Activated CD4-positive, alpha-beta T cell treated with anti-CD3 and anti-CD28 coated beads, Interleukin-2, amount 50 U/mL, for 24 hours (primary cell): ENCODE measurements around the gene ENHO.

Experiments used
- DNase-seq, 2 donors: peaks; one replicate each; pipeline ENCODE4 v3.0.0-alpha.2; 2020; ENCODE audit warnings: low read depth in 1 of 2, low spot score in 1 of 2

The ENHO gene

DNA sequence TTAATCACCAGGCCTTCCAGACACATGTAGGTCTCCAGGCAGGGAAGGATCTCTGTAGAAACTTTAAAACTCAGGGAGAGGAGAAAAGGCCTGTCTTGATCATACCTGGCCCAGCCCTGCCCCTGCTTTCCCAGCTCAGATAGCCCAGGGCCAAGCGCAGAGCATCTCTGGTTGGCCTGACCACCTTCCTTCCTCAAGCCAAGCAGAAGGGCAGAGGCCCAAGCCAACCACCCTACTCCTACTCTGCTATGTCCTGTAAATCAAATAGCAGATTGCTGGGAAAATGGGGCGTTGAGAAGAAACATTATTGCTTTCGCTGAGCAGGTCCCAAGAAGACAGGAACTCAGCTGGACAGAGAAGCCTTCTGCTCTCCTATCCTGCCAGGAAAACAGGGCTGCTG is 14.3 kb downstream of the ENHO start:
- DNase-seq, result no peak

DNA sequence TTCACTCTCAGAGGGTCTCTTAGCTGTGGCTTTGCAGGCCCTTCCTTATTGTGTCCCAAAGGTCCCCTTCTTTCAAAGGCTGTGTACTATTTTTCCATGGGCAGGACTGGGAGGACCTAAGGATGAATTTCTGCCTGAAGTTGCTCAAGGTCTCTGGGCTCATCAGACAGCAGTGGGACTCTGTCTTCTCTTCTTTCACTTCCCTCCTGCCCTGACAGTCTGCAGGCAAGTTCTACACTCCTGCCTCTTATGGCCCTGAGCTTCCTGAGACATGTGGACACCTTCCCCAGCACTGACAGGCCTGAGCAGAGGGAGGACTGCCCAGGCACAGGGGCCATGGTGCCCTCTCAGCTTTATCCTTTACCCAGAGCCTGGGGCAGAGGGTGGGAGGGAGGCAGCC is 14.8 kb downstream of the ENHO start:
- no peak for DNase-seq

GRCh38 chr9:34507556-34507955 is 15.2 kb downstream of the ENHO start:
- no peak for DNase-seq

DNA sequence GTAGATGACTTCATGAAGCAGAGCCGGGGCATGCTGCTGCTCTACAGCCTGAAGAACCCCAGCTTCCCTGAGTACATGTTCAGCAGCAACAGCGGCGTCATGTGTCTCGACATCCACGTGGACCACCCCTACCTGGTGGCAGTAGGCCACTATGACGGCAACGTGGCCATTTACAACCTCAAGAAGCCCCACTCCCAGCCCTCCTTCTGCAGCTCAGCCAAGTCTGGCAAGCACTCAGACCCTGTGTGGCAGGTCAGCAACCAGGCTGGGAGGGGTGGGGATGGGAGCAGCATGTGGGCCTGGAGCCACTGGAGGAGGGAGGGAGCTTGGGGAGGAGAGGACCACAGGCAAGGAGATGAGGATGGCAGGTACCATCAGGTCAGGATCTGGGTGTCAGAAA is 16.2 kb downstream of the ENHO start:
- DNase-seq, result no peak

- no peak for DNase-seq
Measured at GRCh38 chr9:34505370-34506120, 17.2 kb downstream of the ENHO start.

- DNase-seq, result no peak
Measured at GRCh38 chr9:34503406-34503805, 19.4 kb downstream of the ENHO start.

DNA sequence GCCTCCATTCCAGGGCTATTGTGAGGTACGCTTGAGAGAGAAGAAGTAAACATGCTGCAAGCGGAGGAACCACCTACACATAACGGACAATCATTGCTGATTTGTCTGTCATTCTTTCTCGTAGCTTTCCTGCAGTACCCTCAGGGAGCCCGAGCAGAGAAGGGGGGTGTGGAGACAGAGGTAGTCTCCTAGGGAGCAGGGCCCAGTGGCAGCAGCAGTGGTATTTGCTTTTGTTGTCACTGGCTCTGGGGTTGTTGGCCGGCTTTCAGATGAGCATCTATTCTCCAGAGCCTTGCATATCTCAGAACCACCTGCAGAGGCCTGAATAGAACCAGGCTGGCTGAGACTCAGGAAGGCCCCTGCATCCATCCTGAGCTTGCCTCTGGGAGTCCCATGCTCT is 19.9 kb downstream of the ENHO start:
- no peak for DNase-seq

DNA sequence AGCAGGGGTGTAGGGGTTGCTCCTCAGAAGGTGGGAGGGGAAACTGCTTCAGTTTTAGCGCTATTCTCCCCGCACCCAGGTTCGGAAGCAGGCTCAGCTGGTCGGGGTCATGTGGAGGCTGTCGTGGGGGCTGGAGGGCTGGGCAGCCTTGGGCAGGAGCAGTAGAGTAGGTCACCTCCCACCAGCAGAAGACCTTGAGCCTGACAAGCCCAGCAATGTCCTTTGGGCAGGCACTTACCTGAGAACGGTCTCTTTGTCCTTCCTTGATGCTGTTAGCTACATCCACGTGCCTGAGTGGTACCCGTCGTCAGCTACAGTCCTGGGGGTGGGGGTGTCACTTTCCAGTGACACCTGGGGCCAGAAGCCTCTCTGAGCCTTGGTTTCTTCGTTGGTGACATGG is 20.3 kb downstream of the ENHO start:
- no peak for DNase-seq

- no peak for DNase-seq
Measured at GRCh38 chr9:34501889-34502425, 20.8 kb downstream of the ENHO start.

DNA sequence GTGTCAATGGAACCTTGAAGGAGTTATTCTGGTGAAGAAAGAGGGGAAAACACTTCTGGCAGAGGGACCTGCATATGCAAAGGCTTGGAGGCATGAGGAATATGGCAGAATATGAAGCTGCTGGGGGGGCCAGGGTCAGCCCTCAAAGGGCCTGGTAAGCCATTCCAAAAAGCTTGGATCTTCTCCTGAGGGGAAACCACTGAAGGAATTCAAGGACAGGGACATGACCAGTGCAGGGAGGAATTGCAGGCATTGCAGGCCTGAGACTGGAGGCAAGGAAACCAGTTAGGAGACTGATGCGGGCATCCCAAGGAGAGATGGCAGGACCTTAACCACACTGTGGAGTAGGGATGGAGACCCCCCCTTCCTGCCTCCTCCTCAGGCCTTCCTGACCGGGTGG is 21.4 kb downstream of the ENHO start:
- DNase-seq, result no peak

GRCh38 chr9:34500623-34501267 is 22.0 kb downstream of the ENHO start:
- DNase-seq, result peak; percentile 65 to 80

DNA sequence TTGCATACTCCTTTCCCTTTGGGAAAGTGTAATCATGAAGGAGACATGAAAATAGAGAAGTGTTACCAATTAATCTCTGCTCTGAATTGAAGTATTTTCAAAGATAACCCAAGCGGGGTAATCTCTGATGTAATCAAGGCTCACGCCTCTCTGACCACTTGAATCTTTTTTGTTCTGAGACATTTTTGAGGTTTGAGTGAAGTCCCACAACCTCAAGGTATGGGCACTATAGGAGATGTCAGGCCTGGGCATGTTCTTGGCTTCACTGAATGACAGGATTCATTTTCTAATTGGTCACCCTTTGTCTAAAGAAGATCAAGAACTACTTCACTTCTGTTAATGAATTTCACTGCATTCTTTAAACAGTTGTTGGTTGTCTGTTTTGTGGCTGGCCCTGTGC is 23.7 kb downstream of the ENHO start:
- DNase-seq, result no peak

GRCh38 chr9:34498553-34498952 is 24.2 kb downstream of the ENHO start:
- DNase-seq, result no peak

GRCh38 chr9:34496149-34496712 is 26.6 kb downstream of the ENHO start:
- DNase-seq, result no peak

DNA sequence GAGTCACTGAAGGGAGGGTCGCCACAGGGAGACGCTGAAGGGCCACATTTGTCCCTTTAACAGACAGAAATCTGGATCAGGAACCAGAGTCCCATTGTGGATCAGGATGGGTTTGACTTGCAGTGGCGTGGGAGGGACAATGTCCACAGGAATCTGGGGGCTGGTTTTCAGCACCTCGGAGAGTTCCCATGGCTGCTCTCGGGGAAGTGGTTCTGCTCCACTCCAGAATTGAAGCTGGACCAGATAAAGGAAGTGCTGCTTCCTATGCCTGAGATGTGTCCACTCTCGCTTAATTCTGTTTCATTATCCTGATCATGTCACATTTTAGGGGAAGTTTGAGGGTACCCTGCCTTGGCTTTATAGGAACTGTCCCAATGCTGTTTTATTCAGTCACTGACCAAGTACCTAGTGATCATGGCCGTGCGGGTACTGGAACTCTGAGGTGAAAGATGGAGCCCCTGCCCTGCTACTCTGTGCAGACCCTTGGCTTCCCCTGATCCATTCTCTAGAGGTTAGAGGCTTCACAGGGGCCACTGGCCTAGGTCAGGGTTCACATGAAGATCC is 28.7 kb downstream of the ENHO start:
- DNase-seq, result peak in 1 of 2 donors; percentile 4

DNA sequence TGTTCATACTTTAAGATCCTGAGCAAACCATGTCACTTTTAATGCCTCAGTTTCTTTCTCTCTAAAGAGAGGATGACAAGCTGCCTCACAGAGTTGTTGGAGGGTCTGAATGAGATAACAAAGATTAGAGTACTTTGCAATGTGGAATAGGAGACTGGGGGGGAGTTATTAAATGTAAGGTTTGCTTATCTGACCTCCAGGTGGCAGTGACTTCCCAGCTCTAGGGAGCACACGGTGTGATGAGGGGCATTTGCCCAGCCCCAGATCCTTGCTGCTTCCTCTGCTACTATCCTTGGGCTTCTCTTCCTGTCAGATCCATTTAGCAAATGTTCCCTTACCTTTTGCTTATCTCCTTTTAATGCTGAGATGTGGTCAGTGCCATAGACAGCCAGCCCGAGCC is 30.7 kb downstream of the ENHO start:
- DNase-seq, result no peak

GRCh38 chr9:34491596-34491995 is 31.2 kb downstream of the ENHO start:
- DNase-seq, result no peak

DNA sequence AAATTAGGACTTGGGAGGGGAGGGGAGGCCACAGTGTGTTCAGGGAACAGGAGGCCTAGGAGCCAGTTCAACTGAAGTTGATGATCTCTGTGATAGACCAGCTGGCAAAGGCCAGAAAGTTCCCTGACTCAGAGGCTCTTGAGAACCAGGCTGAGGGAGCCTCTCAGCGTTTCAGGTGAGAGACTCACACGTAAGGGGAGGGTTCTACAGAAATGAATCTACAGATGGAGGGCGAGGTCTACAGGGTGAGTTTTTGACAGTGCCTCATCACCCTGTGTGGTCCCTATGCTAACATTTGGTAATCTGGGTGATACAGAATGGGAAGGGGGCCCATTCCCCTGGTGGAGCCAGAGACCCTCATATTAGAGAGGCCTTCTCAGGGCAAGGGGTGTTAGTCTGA is 32.0 kb downstream of the ENHO start:
- no peak for DNase-seq

DNA sequence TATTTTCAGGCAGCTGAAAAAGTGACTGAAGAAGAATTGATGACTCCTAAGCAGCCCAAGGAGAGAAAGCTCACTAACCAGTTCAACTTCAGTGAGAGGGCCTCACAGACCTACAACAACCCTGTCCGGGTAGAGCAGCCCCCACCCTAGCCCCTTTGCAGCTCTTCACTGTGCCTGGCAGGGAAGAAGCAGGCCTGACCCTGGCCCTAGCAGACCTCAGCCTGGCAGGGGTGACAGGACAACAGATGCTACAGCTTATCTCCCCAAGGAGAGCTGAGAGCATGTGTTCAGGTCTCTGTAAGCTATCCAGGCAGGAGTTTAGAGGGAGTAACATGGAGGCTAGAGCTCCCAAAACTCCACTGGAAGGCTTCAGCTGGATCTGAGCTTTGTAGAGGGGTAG is 32.4 kb downstream of the ENHO start:
- DNase-seq, result no peak

DNA sequence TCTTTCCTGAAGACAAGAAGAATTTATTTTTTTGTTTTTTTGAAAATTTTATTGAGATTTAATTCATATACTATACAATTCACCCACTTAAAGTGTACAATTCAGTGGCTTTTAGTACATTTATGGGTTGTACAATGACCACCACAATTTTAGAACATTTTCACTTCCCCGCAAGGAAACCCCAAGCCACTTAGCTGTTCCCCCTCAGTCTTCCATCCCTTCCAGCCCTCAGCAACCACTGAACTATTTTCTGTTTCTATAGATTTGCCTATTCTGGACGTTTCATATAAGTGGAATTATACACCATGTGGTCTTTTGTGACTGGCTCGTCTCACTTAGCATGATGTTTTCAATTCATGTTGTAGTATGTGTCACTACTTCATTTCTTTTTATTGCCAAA is 36.2 kb downstream of the ENHO start:
- no peak for DNase-seq

GRCh38 chr9:34485822-34486221 is 37.0 kb downstream of the ENHO start:
- no peak for DNase-seq

DNA sequence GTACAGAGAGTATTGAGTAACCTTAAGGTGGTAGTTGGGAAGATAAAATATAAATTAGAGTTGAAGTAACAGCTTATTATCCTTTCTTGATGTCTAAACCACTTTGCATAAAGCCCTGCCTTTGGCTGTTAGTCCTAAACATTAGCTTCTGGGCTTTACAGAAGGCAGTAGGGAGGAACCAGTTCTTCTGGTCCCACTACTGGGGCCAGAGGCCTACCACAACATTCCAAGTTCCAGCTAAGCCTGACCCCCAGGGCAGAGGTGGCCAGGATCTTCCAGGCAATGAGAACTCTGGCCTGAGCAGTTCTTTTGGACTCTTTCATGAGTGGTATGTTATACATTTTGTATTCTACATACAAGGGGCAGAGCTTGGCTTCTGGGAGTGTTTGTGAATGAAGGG is 38.1 kb downstream of the ENHO start:
- no peak for DNase-seq
